NCI-H345 treated with DMSO at 0.1 percent for 48 hours (cell line): ENCODE data around the gene RUVBL1.
A peak's percentile ranks its signal among the peaks of the same experiment; 100 is the strongest.

Source experiments
- DNase-seq: peaks from one replicate; lab custom pipeline; 2025; ENCODE audit not compliant: unreplicated experiment; lab: John Stamatoyannopoulos, UW

The RUVBL1 gene

GRCh38 chr3:128143496-128143895 lies 19.9 kb upstream of the RUVBL1 start:
- no peak for DNase-seq

GRCh38 chr3:128133273-128133883 lies 9.8 kb upstream of the RUVBL1 start:
- no peak for DNase-seq

- DNase-seq, result no peak
Measured at GRCh38 chr3:128131897-128132646, 8.5 kb upstream of the RUVBL1 start.

GRCh38 chr3:128128251-128128650 lies 4.6 kb upstream of the RUVBL1 start:
- no peak for DNase-seq

- no peak for DNase-seq
Measured at GRCh38 chr3:128127236-128127635, 3.6 kb upstream of the RUVBL1 start.

GRCh38 chr3:128123156-128123537 lies 465 bp downstream of the RUVBL1 start:
- no peak for DNase-seq

GRCh38 chr3:128122013-128122412 lies 1.6 kb downstream of the RUVBL1 start:
- no peak for DNase-seq

- DNase-seq, result no peak
Measured at GRCh38 chr3:128113817-128114794, 9.5 kb downstream of the RUVBL1 start.

- DNase-seq, result no peak
Measured at GRCh38 chr3:128112357-128112968, 11.1 kb downstream of the RUVBL1 start.

- DNase-seq, result no peak
Measured at GRCh38 chr3:128111147-128111546, 12.5 kb downstream of the RUVBL1 start.

- DNase-seq, result no peak
Measured at GRCh38 chr3:128107834-128108233, 15.8 kb downstream of the RUVBL1 start.

GRCh38 chr3:128103136-128103676 lies 20.4 kb downstream of the RUVBL1 start:
- no peak for DNase-seq

- DNase-seq, result no peak
Measured at GRCh38 chr3:128100638-128101037, 23.0 kb downstream of the RUVBL1 start.

- DNase-seq, result no peak
Measured at GRCh38 chr3:128100161-128100560, 23.5 kb downstream of the RUVBL1 start.

- no peak for DNase-seq
Measured at GRCh38 chr3:128098234-128098633, 25.4 kb downstream of the RUVBL1 start.

GRCh38 chr3:128095222-128095703 lies 28.3 kb downstream of the RUVBL1 start:
- peak; percentile 30 for DNase-seq

- no peak for DNase-seq
Measured at GRCh38 chr3:128094295-128095151, 29.1 kb downstream of the RUVBL1 start.

GRCh38 chr3:128091586-128091985 lies 32.0 kb downstream of the RUVBL1 start:
- DNase-seq, result no peak

GRCh38 chr3:128089135-128089534 lies 34.5 kb downstream of the RUVBL1 start:
- DNase-seq, result no peak

- no peak for DNase-seq
Measured at GRCh38 chr3:128084675-128085021, 39.0 kb downstream of the RUVBL1 start.
